ENCODE results near the gene MREG.
A peak's percentile ranks its signal among the peaks of the same experiment; 100 is the strongest.

The MREG gene, protein sequence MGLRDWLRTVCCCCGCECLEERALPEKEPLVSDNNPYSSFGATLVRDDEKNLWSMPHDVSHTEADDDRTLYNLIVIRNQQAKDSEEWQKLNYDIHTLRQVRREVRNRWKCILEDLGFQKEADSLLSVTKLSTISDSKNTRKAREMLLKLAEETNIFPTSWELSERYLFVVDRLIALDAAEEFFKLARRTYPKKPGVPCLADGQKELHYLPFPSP

DNA sequence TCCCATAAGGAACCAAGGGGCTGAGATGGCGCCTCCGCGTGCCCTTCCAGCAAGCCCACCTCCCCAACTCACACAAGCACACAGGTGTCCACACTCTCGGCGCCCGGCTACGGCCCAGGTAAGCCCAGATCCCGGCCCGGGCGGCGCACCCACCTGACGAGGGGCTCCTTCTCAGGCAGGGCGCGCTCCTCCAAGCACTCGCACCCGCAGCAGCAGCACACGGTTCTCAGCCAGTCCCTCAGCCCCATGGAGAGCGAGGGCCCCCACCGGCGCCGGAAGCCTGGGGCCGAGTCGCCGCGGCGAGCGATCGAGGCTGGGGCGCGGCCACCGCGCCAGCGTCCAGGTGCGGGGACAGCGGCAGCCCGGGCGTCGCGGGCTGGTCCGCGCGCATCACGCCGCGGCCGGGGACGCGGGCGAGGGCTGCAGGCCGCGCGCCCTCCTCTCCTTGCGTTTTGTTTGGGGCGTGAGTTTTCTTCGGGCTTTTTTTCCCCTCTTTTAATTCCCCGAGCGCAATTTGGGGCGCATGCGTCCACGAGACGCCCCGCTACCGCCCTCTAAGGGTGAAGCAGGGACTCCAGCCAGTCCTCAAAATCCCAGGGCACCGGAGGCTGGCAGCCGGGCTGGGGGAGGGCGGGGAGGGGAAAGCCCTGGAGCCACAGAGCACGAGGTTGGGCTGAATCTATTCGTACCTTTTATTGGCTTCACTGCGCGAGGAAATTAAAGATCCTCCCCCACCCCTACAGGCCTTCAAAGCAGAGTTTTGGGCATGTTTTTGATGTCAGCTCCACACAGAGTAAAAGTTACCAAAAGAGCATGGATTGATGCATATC, at the start of gene MREG:
Gene MREG (minus strand): TSS at position 472 of the 830 bp plus-strand sequence. CDS start 224 bp downstream, at position 248.
- peak; percentile 93 for DNase-seq (ENCODE audit: low read depth, low spot score)

DNA sequence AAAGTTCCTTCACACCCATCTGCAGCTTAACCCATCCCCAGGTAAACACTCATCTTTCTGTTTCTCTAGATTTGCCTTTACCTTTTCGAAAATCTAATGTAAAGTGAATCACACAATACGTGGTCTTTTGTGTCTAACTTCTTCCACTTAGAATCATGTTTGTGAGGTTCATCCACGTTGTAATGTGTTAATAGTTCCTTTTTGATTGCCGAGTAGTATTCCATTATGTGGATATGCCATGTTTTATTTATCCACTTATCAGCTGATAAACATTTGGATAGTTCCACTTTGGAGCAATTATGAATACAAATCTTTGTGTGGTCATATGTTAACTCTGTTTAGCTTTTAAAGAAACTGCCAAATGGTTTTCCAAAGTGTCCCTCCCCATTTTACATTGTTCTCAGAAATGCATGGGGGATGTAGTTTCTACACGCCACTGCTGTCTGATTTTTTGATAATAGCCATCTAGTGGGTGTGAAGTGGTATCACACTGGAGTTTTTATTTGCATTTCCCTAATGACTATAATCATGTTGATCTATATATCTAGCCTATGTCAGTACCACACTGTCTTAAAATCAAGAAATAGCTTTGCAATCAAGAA, 46.0 kb upstream of the MREG start:
- no peak for DNase-seq (ENCODE audit: low read depth, low spot score)

DNA sequence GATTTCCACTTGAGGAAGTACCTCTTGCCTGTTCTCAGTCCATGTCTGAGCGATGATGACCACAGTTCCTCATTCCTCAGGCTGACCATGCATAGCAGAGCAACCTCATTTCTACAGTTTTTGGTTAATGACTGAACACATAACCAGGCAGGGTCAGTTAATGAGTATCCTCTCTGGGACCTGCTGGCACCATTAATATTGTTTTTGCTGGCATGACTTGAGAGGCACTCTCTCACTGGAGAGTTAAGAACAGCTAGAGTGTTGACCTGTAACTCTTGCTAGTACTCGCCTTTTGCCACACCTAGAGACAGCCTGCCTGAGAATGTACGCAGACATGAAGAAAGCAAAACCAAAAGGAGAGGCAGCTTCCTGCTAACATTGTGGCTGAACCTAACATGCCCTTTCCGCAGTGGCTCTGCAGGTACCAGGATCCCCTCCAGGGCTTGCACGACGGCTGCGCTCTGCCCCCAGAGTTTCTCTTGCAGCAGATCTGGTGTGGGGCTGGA, 44.4 kb upstream of the MREG start:
- DNase-seq (ENCODE audit: low read depth, low spot score): peak; percentile 91

DNA sequence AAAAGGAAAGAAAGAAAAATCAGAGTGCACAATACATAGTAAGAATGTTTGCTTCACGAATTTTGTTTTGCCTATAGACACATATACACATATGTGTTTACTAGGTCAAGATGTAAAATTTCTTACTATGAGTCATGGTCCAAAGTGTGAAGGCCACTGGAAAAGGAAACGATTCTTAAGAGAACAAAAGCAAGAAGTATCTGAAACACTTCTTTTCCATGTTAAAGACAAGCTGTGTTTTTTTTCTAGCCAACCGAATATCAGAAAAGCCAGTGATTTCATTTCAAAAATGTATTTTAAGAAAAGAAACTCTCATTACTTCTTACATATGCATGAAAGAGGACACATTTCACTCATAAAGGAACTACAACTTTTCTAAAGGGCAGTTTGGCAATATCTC, 43.4 kb upstream of the MREG start:
- DNase-seq (ENCODE audit: low read depth, low spot score): peak; percentile 2

DNA sequence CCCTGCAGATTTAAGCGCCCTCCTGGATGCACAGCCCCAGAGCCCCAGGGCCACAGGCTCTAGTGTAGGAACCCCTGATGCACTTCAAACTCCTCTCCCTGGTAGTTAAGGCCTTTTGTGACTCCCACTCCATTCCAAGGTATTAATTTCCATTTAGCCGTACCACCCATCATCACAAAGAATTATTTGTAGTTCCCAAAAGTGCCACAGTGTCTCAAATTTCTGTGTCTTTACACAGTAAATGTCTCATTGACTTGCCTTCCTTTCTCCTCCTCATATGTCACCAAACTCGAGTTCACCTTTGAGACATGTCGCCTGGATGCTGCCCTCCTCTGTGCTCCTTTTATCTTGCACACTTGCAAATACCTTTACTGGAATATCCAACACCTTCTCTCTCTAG, 42.3 kb upstream of the MREG start:
- no peak for DNase-seq (ENCODE audit: low read depth, low spot score)

DNA sequence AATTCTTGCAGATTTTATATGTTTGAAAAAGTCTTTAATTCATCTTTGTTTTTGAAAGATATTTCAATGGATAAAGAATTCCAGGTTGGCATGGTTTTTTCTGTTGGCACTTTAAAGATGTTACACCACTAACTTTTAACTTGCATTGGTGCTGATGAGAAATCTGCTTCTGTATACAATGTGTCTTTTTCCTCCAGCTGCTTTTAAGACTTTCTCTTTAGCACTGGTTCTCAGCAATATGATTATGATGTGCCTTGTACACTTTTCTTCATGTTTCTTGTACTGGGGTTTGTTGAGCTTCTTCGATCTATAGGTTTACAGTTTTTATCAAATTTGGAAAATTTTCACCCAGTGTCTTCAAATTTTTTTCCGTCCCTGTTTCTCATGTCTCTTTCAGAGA, 39.1 kb upstream of the MREG start:
- no peak for DNase-seq (ENCODE audit: low read depth, low spot score)

DNA sequence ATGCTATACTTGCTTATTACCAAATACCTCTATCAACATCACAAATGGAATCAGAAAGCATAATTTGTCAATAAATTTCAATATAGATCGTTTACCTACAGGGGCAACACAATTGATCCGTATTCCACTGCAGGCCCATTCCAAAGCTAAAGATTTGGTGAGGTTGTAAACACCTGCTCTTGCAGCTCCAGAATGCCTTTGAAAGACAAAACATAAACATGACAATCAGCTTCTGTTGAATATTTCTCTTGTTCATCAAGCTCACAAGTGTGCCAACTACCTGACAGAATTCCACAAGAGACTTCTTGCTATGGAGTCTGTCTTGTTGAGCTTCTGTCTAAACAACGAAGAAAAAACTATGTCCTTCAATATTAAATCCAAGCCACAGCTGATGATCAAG, 38.0 kb upstream of the MREG start:
- no peak for DNase-seq (ENCODE audit: low read depth, low spot score)

DNA sequence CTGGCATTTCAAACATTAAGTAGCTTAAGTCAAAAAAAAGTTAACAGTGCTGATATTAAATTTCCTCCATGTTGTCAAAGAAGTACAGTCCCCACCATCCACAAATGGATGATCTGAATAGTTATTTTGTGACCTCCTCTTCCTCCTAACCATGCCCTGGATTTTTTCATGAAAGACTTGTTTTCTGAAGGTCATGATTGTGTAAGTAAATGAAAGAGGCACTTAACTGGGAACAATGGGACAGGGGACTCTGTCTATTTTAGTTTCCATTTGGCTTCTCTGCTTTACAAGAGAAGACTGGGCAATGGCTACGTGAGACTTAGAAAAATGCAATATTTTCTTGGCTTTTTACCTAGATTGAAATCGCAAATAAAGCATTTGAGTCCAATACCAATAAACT, 36.1 kb upstream of the MREG start:
- no peak for DNase-seq (ENCODE audit: low read depth, low spot score)

DNA sequence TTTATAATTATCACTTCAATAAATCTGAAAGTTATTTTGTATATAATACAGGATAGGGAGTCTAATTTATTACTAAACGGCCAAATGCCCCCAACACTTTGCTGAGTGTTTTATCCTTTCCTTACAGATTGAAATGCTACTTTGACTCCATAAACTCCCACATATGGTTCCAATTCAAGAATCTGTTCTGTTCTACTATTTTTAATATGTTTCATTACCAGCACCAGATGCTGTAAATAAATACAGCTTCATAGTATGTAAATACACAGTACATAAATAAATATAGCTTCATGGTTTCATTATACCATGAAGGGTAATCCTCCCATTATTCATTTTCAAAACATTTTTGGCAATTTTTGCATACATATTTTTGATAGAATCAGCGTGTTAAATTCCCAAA, 34.0 kb upstream of the MREG start:
- DNase-seq (ENCODE audit: low read depth, low spot score): no peak

DNA sequence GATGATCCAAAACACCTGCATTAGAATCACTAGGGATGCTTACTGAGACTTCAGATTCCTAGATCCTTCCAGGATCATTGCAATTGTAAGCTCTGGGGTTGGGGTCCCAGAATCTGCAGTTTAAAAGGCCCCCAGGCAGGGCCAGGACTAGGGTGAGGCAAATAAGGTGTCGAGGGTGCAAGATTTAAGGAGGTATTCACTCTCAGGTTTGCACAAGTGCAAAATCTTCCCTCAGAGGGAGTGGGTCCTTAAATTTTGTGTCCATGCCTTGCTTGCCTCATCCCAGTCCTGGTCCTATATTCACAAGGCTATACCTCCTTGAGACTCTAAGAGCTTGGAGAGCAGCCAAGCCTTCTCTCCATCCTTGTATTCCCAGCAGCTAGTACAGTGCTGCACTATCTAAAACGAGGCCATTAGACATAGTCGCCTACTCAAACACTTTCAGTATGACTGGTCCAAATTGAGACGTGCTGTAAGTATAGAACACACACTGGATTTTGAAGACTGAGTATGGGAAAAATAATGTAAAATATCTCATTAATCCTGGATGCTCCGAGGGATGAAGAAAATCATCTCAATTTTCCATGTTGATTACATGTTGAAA, 31.6 kb upstream of the MREG start:
- no peak for DNase-seq (ENCODE audit: low read depth, low spot score)

DNA sequence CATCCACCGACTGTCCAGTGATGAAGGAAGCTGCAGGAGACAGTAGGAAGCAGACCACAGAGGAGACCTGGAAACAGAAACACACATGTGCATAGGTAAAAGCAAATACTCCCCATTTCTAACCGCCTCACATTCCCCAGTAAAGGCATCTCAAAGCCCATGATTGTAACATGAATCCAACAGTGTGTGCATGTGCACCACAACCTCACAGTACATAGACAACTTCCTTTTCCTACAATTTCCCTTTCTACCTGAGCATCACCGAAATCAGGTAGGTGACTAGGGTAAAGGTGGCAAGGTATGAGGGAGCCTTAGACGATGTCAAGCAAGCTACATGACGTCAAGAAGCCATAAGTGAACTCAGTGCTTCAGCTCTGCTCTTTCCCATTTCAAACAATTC, 30.6 kb upstream of the MREG start:
- no peak for DNase-seq (ENCODE audit: low read depth, low spot score)

DNA sequence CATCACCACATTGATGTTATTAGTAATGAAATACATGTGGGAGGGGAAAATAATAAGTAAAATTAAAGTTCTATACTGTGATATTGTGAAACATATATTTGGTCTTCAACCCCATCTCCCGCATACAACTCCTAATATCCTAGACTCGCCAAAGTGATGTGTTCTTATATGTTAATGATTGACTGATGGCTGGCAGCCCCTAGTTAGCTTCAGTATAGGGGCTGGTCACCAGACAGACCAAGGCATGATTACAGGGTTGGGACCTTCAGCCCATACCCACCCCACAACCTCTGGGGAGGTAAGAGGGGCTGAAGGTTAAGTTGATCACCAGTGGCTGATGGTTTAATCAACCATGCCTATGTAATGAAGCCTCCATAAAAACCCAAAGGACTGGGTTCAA, 28.1 kb upstream of the MREG start:
- no peak for DNase-seq (ENCODE audit: low read depth, low spot score)

DNA sequence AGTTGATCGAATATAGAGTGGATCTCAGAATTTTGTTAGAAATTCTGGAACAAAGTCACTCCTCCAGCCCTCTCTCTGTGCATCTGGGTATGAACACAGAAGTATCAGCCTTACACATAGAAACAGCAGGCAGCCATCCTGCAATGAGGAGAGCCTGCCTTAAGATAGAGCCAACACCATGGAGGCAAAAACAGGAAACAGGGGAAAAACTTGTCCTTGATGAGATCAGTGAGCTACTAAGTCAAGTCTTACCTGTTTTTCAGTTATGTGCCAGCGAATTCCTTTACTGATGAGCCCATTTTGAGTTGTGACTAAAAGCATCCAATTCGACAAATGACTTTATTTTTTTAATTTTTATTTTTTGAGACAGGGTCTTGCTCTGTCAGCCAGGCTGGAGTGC, 26.6 kb upstream of the MREG start:
- no peak for DNase-seq (ENCODE audit: low read depth, low spot score)

DNA sequence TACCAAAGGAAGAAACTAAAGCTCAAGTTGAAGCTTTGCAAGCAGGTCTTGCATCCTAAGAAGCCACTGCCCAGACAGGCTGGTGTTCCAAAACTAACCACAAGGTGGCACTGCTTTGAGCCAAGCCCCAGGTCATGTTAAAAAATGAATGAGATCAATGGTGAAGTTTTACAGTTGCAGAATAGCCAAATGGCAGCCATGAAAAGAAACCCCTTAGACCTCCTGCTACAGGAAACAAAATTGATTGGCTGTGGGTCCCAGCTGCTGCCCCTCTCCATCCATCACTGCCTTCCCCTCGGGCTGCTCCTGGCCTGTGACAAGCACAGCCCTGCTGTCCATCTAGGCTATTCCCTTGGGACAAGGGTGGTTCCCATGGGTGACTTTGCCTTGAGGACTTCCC, 20.7 kb upstream of the MREG start:
- DNase-seq (ENCODE audit: low read depth, low spot score): peak; percentile 83

DNA sequence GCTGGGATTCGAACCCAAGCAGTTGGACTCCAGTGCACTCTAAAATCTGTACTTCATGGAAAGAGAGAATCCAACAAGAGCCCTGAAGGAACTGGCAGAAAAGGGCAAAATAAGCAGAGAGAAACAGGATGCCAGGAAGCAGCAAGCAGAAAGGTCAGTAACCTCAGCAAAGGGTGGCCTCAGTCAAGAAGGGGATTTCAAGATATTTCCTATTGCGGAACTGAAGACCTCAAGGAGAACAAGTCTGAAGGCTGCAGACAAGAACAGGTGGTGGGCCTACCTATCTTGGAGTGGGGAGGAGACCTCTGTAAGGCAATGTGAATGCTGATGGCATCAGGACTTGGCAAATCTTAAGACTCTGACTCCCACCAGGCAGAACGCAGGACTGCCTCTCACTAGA, 20.1 kb upstream of the MREG start:
- DNase-seq (ENCODE audit: low read depth, low spot score): no peak

DNA sequence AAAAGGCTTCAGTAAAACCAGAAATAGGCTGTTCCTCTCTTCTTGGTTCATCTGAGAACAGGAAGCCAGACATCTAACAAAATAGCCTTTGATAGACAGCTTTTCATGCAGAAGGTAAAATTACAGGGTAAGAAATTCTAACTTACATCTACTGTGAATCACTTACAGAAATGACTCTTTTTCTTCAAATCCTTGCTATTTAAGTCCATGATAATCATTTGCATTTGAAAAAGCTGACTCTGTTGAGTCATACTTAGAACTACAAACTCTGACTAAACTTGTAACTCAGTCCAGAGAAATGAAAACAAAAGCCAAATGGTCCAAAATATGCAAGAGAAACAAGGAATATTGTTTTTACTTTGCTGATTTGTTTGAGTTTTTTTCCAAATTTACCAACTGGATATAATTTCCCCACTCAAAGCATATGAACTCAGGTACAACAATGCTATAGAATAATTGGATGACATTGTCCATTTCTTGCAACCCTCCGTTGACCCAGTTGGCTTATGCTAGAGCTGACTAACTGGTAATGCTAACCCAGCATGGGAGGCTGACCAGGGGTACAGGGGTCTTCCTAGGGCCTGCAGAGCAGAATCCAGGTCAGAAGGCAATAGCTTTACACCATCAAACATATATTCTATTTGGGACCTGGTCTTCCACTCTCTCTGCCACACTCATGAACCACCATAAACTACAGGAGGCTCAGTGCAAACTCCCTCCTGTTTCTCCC, 18.8 kb upstream of the MREG start:
- DNase-seq (ENCODE audit: low read depth, low spot score): peak; percentile 73

DNA sequence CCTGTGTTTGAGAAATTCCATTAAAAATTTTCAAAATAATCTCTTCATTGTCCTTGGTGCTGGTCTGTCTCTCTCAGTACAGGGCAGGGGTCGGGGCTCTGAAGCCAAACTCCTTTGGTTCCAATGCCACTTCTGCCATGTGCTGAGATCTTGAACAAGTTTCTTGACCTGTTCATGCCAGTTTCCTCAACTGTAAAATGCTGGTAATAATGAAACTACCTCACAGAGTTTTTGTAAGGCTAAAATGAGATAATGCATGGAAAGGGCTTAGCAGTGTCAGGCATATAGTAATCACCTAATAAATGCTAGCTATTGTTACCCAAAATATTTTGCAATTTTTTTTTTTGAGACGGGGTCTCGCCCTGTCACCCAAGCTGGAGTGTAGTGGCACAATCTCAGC, 16.9 kb upstream of the MREG start:
- no peak for DNase-seq (ENCODE audit: low read depth, low spot score)

DNA sequence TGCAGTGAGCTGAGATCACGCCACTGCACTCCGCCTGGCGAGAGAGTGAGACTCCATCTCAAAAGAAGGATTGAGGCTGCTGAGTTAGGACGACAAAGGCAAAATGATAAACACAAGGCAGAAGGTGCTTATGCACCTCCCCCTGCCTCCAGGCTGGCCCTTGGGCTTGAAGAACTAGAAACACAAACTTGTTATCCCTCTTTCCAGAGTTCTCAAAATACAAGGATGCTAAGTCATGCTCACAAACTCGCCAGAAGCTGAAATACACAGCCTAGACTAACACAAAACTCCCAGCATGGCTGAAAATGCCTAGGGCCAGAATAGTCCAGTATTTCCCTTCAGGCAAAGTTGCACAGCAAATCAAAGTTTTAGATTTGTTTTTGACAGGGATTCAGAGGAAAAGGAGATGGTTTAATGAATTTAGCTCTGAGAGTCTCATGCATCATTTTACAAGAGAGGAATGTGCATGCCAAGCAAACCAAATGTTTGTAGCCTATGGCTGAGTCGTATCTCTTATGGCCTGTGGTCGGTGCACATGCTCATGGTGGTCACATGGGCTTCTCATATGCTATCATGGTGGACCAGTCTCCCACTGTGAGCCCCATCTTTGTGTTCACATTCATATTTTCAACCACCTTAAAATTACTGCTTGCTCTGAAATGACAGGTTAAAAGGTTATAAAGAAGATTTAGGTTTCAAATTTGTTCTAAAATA, 16.2 kb upstream of the MREG start:
- no peak for DNase-seq (ENCODE audit: low read depth, low spot score)

DNA sequence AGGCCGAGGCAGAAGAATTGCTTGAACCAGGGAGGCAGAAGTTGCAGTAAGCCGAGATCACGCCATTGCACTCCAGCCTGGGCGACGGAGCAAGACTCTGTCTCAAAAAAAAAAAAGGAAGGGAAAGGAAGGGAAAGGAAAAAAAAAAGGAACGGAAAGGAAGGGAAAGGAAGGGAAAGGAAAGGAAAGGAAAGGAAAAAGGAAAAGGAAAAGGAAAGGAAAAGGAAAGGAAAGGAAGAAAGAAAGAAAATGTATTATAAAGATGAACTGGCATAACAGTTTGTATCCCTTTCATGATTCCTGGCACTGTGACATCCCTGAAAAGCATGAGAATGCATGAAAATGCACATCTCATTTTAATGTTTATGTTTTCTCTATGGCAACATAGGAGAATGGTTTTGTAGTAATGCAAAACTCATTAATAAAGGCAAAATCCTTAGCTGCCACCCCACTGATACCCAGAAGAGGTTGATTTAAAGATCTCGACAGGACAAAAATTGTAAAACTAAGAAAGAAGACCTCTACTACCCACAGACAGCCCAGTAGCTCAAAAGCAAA, 11.5 kb upstream of the MREG start:
- no peak for DNase-seq (ENCODE audit: low read depth, low spot score)

DNA sequence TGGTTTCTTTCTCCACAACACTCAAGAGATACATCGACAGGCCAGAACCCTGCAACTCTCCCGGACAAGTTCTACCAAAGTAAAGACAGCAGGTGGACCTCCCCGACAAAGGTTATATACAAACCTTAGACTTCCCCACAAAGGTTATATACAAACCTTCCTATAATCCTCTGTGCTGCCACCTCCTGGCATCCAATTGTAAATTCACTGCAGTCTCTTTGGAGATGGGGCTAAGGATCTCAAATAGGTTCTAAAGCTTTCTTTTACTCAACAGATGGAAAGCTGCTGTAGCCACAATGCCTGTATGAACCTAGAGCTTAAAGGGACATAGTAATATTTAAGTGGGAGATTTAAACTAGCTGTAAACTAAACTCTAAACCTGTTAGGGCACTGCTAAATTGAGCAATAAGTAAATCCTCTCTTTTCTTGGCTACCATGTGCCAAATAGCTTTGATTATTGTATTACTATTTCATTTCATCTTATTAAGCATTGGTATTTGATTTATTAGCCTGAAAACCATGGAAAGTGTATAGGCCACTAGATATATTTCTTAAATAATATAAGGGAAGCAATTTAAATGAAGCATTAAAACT, 9.8 kb upstream of the MREG start:
- DNase-seq (ENCODE audit: low read depth, low spot score): peak; percentile 64
